Ammon's horn (tissue), 1 donor: ENCODE results near the gene MRTFA.
A peak's percentile ranks its signal among the peaks of the same experiment; 100 is the strongest.

Source experiments
- DNase-seq: peaks from one replicate; pipeline ENCODE4 v3.0.0-alpha.2; 2016; ENCODE audit warnings: low spot score

Gene MRTFA

DNA sequence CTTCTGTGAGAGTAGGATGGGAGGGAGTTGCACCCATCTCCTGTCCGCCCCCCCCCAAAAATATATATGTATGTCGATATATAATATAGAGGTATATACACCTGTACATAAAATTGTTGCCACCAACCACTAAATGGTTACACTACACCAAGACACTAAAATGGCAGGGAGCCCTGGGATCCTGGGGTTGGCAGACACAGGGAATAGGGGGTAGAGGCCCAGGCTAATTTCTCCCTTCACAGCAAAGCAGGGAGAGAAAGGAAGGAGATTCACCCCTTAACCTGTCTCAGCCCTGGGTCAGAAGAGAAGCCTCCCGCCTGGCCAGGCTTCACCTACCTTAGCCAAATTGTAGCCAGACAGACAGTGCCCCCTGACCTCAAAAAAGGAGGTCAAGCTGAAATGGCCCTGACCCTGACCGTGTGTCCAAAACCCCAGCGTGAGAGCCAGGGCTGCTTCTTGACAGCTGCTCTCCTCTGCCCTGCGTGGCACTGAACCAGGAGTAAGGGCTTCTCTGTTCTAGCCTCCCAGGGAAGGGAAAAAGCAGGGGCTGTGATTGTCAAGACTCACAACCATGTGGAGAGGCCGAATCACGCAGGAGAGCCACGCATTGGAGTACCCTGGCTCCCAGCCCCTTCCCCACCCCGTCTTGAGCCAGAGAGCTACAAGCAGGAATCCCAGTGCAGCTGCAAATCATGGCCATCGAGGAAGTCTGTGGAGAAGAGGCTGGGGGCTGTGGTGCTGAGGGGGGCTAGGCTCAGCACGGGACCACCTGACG, 225.6 kb downstream of the MRTFA start:
- DNase-seq = no peak

DNA sequence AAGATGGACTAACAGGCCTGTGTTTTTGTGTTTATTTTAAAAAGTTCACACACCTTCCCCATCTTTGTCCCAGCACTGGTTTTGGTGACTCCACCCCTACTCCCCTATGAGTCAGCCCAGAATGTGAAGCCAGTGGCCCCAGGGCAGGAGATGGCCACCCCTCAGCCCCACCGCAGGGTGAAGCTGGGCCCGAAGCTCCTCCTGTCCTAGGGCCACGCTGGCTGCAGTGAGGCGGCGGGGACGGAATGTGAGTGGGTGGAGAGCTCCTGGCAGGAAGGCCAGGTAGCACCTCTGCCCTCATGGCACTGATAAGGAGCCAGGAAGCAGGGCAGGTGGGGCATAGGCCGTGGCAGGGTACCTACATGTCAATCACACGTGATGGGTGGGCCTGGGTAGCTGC, 226.2 kb downstream of the MRTFA start:
- DNase-seq = no peak

DNA sequence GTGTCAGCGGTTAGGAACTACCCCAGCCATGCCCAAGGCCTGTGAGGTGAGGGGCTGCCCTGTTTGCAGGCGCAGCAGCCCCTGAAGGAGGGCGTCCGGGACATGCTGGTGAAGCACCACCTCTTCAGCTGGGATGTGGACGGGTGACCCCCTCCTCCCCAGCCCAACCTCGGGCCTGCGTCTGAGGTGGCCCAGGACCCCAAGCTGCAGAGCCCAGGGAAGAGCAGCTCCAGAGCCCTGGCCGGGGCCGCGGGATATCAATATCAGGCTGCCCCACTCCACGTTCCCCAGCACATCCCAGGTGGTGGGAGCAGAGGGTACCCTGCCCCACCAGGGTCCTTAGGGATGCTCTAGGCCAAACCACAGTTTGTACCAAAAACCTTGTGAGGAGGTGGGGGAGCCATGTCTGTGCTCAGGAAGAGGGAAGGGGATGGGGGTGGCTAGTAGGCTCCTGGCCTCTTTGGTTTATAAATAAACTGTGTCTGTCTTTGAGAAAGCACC, 226.9 kb downstream of the MRTFA start:
- no peak for DNase-seq

DNA sequence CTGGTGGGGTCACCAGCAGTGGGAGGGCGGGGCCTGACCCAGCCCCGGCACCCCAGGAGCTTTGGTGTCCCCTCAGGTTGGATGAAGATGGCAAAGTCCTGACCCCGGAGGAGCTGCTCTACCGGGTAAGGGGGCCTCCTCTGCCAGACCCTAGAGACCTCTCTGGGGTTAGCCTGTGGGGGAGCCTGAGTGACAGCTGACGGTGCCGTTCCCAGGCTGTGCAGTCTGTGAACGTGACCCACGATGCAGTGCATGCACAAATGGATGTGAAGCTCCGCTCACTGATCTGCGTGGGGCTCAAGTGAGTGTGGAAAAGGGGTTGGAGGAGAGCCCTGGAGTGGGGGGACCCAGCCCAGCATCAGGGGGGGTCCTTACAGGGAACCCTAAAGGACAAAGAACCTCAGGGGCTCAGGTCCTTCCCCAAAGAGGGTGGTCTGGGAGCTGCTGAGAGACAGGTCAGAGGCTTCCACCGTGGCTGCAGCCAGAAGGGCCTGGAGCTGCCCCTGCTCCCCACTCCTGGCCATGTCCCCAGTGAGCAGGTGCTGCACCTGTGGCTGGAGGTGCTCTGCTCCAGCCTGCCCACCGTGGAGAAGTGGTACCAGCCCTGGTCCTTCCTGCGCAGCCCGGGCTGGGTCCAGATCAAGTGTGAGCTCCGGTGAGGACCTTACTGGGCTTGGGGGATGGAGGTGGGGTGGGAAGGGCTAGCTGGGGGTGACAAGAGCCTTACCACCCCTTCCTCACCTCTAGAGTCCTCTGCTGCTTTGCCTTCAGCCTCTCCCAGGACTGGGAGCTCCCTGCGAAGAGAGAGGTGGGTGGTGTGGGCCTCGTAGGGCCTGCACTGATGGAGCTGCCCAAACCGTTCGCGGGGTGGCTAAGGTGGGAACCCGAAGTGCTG, 227.6 kb downstream of the MRTFA start:
- DNase-seq = no peak

DNA sequence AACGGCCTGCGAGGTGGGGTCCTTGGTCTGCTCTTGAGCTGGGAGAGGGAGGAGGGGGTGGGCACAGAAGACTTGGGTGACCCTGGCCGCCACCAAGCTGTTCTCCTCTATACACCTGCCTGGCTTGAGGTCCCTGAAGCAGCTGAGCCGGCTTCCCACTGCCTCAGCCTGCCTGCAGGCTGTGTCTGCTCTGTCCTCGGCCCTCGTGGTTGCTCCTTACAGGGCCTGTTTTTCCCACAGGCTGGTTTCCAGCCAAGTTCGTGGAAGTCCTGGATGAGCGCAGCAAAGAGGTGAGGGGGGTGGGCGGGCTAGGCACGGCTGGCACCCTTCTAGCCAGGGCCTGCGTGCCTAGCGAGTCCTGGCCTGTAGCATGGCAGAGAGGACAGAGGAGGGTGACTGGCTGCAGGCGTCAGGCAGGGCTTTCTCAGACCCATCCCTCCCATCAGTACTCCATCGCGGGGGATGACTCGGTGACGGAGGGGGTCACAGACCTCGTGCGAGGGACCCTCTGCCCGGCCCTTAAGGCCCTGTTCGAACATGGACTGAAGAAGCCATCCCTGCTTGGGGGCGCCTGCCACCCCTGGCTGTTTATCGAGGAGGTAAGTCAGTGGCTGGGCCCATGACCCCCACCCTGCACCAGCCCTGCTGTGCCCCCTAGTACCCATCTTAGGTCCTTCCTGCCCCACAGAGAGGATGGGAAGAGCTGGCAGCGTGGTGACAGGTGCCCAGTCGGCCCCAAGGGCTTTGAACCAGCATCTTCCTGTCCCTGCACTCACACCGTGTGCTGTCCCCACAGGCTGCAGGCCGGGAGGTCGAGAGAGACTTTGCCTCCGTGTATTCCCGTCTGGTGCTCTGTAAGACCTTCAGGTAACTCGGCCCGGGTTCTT, 228.4 kb downstream of the MRTFA start:
- DNase-seq = no peak

DNA sequence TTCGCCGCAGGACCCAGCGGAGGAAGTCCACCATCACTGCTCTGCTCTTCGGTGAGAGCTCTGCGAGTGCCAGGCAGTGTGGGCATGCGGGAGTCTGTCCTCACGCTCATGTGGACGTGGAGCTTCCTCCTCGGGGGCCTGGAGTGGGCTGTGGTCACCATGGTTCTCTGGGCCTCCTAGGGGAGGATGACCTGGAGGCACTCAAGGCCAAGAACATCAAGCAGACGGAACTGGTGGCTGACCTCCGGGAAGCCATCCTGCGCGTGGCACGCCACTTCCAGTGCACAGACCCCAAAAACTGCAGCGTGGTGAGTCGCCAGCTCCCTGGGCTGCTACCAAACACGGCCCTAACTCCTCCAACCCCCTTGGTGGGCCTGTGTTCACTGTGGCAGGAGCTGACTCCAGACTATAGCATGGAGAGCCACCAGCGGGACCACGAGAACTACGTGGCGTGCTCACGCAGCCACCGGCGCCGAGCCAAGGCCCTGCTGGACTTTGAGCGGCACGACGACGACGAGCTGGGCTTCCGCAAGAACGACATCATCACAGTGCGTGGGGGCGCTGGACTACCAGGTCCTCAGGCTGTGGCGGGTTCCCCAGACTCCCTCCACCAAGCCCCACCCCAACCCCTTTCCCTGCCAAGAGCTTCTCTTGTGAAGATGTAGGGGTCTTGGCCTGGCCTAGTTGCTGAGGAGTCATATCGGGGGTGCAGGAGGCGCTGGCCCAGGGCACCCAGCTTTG, 229.3 kb downstream of the MRTFA start:
- DNase-seq = no peak

DNA sequence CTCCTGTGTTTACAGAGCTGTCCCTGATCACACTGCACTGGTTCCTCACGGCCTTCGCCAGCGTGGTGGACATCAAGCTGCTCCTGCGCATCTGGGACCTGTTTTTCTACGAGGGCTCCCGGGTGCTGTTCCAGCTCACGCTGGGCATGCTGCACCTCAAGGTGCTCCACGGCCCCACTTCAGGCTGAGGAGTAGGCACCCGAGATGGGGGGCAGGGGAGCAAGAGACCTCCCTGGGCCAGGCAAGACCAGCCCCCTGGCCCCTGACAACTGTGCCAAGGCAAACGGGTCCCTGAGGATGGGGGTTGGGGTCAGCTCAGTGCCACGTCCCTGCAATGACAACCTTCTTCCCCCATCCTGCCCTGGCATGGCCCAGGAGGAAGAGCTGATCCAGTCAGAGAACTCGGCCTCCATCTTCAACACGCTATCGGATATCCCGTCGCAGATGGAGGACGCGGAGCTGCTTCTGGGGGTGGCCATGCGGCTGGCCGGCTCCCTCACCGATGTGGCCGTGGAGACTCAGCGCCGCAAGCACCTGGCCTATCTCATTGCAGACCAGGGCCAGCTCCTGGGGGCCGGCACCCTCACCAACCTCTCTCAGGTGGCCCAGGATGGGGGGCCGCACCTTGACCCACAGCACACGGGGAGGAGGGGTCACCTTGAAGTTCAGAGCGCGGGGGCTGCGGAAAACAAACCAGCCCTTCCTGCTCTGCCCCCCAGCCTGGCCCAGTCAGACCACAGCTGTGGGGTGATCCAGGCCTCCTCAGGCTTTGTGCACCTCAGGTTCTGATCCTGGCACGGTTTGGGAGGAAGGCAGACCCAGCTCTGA, 230.2 kb downstream of the MRTFA start:
- DNase-seq = no peak

DNA sequence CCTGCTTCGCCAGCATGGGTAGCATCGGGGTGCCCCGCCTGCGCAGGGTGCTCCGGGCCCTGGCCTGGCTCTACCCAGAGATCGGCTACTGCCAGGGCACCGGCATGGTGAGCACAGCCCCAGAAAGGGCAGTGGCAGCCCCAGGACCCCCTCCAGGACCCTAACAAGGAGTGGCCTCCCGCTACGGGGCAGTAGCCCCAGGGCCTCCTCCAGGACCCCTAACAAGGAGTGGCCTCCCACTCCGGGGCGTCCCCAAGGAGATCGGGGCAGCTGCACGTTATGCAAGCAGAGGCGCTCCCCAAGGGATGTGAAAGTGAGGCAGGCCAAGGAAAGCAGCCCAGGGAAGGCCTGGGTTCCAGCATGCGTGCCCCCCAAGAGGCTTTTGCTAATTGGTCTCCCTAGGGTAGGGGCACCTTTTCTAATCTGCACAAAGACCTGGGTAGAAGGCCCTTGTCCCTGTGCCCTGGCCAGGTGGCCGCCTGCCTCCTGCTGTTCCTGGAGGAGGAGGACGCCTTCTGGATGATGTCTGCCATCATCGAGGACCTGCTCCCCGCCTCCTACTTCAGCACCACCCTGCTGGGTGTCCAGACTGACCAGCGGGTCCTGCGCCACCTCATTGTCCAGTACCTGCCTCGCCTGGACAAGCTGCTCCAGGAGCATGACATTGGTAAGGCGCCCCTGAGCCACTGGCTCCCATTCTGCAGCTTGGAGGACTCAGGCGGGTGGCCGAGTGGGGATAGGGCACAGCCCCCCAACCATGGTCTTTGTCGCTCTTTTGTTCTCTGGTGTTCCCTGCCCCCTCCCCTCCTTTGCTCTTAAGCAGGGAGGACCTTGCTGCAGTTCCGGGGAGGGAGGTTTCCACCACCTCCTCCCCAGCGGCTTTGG, 231.1 kb downstream of the MRTFA start:
- no peak for DNase-seq

DNA sequence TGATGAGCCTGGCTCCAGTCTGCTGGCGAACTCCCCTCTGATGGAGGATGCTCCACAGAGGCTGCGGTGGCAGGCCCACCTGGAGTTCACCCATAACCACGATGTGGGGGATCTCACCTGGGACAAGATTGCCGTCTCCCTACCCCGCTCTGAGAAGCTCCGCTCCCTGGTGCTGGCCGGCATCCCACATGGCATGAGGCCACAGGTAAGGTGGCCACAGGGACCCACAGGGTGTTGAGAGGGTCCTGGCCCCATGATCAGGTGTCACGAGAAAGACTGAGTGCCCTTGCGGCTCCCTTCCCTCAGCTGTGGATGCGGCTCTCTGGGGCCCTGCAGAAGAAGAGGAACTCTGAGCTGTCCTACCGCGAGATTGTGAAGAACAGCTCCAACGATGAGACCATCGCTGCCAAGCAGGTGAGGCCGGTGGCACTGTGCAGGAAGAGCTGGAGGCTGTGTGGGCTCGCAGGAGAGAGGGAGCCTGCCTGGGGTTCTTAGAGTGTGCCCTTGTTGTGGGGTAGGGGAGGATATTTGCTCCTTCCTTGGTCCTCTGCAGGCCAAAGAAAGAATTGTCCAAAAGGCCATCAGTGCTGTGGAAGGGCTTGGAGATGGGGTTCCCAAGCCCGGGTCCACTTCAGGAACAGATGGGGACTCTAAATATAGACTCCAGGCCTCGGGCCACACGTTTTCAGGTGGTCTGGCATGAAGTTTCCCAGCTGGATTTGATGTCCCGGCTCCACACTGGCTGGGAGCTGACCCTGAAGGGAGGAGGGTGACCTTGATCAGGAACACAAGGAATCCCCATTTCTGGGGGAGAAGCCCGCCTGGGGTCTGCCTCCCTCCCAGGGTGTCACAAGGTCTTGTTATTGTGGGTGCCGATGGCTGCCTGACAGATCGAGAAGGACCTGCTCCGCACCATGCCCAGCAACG, 232.0 kb downstream of the MRTFA start:
- DNase-seq = no peak

DNA sequence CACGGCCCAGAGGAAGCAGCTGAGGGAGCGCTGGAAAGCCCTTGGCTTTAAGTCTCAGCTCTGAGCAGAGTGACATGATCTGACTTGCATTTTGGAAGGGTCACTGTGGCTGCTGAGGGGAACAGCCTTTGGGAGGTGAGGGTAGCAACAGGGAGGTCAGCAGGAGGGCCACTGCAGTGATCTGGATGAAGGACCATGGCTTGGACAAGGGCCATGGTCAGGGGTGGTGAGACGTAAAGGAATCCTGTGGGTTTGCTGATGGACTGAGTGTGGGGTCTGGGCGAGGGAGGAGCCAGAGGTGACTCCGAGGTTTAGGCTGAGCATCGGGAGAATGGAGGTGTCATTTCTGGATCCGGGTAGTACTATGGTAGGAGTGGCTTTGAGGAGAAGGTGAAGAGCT, 232.9 kb downstream of the MRTFA start:
- no peak for DNase-seq

DNA sequence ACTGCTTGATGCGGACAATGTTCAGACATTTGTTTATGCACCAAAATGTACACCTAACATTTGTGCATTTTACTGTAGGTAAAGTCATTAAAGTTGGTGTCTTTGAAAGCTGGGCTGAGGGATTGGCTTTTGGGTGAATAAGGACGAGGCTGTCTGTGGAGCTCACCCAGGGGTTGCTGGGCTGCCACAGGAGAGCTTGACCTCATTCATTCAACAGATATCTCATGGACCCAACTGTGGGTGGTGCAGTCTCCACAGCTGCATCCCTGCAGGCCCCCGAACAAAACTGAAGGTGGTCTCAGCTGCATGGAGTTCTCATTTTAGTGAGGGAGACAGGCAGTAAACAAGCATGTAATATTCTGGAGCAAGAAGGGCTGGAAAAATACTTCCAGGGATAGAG, 233.4 kb downstream of the MRTFA start:
- no peak for DNase-seq

DNA sequence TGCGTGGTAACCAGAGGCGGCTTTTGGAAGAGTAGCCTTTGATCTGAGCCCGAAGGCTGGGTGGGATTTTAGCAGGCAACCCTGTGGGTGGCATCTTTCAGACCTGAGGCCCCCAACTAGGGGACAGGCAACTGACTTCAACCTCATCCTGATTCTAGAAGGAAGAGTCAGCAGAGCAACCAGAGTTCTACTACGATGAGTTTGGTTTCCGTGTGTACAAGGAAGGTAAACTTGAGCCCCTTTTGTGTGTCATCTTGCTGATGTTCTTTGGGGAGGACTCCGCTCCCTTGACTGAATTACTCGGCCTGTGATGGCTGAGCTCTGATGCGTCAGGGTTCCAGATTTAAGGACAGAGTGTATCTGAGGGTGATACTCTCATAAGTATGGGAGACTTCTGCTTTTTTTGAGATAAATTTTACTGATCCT, 234.5 kb downstream of the MRTFA start:
- DNase-seq = no peak

DNA sequence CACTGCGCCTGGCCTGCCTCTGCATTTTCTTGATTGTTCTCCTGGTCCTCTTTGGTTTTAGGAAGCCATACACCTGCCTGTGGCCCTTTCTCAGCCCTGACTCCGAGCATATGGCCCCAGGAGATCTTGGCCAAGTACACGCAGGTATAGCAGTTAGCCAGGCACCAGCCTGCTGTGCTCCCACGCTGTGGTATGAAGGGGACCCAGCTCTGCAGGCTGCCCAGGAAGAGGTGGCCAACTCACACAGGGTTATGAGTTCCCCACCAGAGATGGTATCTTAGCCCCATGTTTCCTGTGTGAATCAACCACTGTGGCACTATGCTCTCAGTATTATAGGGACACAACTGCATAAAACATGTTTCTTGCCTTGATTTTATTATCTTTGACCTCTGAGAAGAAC, 235.0 kb downstream of the MRTFA start:
- DNase-seq = no peak

DNA sequence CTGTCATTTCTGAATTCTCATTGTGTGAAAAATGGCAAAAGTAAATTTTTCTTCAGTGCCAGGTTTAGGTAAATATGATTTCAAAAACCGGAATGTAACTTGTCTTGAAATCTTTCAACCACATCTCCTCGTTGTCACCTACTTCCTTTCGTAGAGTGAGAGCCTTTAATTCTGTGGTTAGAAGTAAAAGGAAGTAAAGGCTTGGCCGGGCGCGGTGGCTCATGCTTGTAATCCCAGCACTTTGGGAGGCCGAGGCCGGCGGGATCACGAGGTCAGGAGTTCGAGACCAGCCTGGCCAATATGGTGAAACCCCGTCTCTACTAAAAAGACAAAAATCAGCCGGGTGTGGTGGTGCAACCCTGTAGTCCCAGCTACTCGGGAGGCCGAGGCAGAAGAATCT, 236.4 kb downstream of the MRTFA start:
- DNase-seq = no peak

DNA sequence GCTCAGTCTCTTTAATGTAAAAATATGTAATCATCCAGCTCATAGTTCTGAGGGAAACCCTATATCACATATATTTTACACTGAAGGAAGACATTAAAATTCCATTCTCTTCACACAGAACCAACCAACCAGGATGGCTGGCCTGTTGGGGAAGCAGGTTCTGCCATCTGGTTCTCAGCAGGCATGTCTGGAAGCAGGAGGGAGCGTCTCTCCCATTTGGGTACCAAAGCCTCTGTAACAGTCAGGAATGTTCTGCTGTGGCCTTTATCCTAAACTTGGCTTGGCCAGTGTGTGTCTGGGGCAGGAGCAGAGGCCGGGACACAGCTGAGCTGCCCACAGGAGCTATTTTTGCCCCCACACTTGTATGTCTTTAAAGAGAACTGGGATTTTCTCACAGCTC, 236.9 kb downstream of the MRTFA start:
- no peak for DNase-seq

DNA sequence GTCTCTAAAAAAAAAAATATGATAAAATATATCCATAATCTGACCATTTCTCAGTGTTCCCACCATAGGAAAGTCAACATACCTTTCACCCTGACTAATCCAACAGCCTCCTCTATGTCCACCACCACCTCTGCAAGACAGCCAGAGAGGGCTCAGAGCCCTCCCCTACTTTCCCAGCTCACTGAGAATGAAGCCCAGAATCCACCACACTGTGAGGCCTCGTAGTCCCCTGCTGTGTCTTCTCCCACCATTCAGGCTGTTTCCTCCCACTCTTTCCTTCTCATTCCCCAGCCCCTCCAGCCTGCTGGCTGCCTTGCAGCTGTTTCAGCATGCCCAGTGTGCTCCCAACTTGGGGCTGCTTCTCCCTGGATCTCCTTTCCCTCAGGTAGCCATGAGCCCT, 239.1 kb downstream of the MRTFA start:
- DNase-seq = no peak

DNA sequence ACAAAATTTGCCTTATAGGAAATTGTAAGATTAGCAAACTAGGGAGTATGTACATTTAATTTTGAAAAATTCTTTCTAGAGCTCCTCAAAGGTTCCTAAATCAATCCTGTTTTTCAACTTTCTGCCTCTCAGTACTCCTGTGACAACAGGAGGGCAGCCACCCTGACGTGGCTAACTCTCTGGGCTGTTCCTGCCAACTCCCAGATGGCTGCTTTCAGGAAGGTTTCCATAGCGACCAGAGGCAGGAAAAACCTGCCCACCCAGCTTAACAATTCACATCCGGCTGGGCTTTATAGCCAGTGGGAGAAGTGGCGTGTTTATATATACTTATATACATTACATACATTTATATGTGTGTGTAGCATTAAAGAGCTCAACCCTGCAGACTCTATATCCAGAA, 239.6 kb downstream of the MRTFA start:
- peak; percentile 45 for DNase-seq

DNA sequence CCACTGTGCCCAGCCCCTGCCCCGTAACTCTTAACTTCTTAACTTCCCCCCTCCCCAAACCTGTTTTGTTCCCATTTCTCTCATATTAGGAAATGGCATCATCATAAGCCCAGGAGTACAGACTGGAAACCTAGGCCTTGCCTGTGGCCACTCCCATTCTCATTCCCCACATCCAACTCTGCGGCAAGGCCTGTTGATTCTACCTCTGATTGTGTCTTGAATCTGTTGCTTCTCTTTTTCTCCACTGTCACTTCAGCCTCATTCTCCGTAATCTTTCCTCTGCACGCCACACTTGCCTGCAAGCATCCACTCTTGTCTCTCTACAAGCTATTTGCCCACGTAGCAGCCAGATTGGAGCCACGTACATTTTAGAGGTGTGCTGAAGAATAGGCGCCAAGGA, 240.9 kb downstream of the MRTFA start:
- DNase-seq = no peak
